Measurements from ENCODE around the gene CALR. TPM values are rescaled to one million over a fixed set of nuclear protein-coding genes. Genes with fewer than 3 reads are reported as not detected.
"Not testable (repeated sequence)": the region's sequence is repeated elsewhere in the genome, so short reads cannot be mapped to it uniquely, and the experiment has no call there.

The CALR gene
- total RNA-seq, 1 donor from 2014 or later = 877 TPM

GRCh38 chr19:12952488-12953137, 14.2 kb downstream of the CALR start:
- DNase-seq (ENCODE audit: low spot score) = no peak

DNA sequence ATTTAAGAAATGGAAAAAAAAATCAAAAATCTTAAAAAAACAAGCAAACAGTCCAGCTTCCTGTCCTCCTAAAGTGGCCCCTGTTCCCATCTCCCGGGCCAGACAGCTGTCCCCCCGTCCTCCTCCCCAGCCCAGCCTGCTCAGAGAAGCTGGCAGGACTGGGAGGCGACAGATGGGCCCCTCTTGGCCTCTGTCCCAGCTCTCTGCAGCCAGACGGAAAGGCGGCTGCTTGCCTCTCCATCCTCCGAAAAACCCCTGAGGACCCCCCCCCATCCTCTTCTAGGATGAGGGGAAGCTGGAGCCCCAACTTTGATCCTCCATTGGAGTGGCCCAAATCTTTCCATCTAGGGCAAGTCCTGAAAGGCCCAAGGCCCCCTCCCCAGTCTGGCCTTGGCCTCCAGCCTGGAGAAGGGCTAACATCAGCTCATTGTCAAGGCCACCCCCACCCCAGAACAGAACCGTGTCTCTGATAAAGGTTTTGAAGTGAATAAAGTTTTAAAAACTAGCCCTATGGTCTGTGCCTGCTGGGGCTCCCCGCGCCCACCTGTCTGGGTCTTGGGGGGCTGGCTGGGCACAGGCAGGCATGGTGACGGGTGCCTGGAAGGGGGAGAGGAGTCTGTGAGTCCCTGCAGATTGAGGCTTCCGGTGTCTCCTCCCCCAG, 14.9 kb downstream of the CALR start:
- no peak for DNase-seq (ENCODE audit: low spot score)

- DNase-seq (ENCODE audit: low spot score) = no peak
Observed at GRCh38 chr19:12953799-12954611, 15.6 kb downstream of the CALR start.

GRCh38 chr19:12954612-12954962, 16.2 kb downstream of the CALR start:
- DNase-seq (ENCODE audit: low spot score) = no peak

DNA sequence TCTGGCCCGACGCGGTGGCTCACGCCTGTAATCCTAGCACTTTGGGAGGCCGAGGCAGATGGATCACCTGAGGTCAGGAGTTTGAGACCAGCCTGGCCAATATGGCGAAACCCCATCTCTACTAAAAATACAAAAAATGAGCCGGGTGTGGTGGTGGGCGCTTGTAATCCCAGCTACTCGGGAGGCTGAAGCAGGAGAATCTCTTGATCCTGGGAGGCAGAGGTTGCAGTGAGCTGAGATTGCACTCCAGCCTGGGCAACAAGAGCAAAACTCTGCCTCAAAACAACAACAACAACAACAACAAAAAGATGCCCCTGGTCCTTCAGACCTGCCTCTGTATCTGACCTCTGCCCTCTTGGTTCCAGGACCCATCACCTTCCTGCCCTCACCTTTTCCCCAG, 17.2 kb downstream of the CALR start:
- not testable (repeated sequence) for DNase-seq (ENCODE audit: low spot score)

DNA sequence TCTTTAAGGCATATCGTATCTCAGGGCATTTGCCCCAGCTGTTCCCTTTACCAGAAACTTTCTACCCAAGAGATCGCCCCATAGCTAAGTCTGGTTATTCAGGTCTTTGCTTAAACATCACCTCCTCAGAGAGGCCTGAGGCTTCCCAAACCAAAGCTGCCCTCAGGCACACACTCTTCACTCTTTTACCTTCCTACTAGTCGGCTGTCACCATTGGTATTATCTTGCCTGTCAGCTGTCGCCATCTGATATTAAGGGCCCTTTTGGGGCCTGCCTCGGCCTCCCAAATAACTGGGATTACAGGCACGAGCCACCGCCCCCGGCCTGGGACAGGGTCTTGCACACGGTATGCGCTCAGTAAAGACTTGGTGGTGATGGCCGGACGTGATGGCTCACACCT, 17.6 kb downstream of the CALR start:
- DNase-seq (ENCODE audit: low spot score) = no peak

- peak; percentile 93 for DNase-seq (ENCODE audit: low spot score)
Observed at GRCh38 chr19:12956446-12957388, 18.3 kb downstream of the CALR start, which contains the start of gene GADD45GIP1. GADD45GIP1 (minus strand) TSS chr19:12957223; CDS start chr19:12957212, 11 bp downstream.

GRCh38 chr19:12957389-12957952, 19.1 kb downstream of the CALR start:
- DNase-seq (ENCODE audit: low spot score) = not testable (repeated sequence)

GRCh38 chr19:12959481-12959880, 21.1 kb downstream of the CALR start:
- no peak for DNase-seq (ENCODE audit: low spot score)

- DNase-seq (ENCODE audit: low spot score) = peak; percentile 94
Observed at GRCh38 chr19:12965017-12965811, 26.8 kb downstream of the CALR start.

DNA sequence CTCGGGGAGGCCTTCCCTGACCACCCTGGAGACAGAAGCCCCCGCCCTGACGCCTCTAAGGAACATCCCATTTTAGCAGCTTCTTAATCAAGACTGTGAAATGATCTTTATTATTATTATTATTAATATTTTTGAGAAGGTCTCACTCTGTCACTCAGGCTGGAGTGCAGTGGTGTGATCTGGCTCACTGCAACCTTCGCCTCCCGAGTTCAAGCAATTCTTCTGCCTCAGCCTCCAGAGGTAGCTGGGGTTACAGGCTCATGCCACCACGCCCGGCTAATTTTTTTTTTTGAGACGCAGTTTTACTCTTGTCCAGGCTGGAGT, 27.4 kb downstream of the CALR start:
- no peak for DNase-seq (ENCODE audit: low spot score)

GRCh38 chr19:12967907-12968306, 29.5 kb downstream of the CALR start:
- DNase-seq (ENCODE audit: low spot score) = no peak

DNA sequence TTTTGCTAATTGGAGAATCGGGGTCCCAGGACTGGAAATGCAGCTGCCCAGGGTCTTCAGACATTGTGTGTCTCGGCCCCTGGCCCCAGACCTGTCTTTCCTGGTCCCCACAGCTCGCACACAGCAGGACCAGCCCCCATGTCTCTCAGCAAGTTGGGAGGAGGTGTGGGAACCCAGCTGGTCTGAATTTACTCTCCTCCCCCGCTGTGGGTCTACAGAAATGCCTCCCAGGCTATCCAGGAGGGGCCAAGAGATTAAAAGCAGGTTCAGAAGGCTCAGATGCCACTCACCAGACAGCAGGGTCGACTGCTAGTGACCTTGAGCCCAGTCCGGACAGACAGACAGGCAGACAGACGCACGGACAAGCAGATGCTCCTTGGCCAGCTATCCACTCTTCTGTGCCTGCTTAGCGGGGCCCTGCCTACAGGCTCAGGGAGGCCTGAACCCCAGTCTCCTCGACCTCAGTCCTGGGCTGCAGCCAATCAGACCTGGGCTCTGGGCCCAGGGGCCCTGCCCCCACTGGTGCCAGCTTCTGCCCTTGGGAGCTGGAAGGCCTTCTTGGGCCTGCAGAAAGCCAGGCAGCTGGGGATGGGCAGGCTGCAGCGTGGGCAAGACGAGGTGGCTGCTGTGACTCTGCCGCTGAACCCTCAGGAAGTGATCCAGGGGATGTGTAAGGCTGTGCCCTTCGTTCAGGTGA, 31.0 kb downstream of the CALR start, which contains the start of gene DAND5:
TSS of gene DAND5 (plus strand) at position 285 of the 697 bp plus-strand sequence. CDS start at position 370, 85 bp downstream.
- DNase-seq (ENCODE audit: low spot score) = no peak

DNA sequence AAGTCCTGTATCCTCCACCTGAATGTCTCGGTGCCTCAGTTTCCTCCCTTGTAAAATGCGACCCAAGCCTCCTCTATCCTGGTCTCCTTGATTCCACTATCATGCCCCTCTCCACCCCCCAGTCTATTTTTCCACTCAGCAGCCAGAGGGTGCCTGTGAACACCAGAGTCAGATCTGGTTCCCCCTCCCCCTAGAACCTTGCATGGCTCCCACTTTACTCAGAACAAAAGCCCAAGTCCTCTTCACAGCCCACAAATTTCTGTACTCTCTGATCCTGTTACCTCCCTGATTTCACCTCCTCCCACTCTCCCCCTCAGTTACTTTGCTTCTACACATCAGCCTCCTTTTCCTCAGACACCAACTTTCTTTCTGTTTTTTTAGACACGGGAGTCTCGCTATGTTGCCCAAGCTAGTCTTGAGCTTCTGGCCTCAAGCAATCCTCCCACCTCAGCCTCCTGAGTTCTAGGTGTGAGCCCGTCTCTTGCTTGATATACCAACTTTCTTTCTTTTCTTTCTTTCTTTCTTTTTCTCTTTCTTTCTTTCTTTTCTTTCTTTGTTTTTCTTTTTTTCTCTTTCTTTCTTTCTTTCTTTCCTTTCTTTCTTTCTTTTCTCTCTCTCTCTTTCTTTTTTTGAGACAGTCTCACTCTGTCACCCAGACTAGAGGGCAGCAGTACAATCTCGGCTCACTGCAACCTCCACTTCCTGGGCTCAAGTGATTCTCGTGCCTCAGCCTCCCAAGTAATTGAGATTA, 31.8 kb downstream of the CALR start:
- DNase-seq (ENCODE audit: low spot score) = no peak

DNA sequence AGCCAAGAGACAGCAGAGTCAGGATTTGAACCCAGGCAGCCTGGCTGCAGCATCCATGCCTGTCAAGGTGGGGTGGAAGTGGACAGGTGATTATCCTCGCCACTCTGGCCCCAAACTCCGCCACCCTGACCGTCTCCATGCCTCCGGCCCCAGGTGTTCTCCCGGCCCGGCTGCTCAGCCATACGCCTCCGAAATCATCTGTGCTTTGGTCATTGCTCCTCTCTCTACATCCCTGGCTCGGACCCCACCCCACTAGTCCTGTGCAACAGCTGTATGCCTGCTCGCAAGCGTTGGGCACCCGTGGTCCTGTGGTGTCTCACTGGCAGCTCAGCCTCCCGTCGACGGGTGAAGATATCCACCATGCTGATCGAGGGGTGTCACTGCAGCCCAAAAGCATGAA, 34.8 kb downstream of the CALR start:
- no peak for DNase-seq (ENCODE audit: low spot score)

- no peak for DNase-seq (ENCODE audit: low spot score)
Observed at GRCh38 chr19:12974301-12975220, 36.2 kb downstream of the CALR start.

- DNase-seq (ENCODE audit: low spot score) = no peak
Observed at GRCh38 chr19:12975221-12975741, 36.9 kb downstream of the CALR start.

Data from mesenteric fat pad (tissue), 1 donor.